ENCODE results near the gene IPO13.

The IPO13 gene

DNA sequence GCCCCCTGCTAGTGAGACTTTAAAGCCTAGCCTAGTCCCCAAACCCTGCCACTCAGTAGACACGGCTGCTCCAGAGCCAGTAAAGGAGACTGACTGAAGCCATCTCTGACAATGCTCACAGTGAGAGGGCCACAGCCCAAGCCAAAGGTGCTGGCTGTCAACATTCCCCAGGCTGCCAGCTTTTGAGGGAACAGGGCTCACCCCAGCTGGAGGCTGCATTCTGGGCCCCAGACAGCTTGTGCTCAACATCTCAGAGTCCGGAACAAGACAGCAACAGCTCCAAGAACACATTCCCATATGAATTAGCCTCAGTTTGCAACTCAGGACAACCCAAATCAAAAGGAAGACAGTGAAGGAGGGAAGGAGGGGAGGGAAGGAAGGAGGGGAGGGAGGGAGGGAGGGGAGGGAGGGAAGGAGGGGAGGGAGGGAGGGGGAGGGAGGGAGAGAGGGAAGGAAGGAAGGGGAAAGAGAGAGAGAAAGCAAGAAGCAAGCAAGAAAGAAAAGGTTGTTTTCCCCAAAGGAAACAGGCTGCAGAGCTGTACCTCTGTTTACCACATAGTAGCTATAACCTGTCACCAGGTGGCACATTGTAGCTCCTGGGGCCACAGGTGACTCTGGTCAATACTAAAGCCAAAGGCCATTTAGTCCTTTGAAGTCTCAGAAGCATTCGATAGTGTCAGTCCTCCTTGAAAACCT, 7.7 kb upstream of the IPO13 start:
- H3K4me3 ChIP-seq (ENCODE audit: low read depth, low read length) = no peak overlapping the region
- peaks cover 29% of the 10 kb centered on the region for H3K4me1 ChIP-seq (ENCODE audit: control insufficient read depth, insufficient read depth, low read length)
- H3K9ac ChIP-seq (ENCODE audit: low read depth, low read length) = no peak overlapping the region
- H3K9me3 ChIP-seq (ENCODE audit: control insufficient read depth, insufficient read depth, low read length) = no peaks in the 10 kb centered on the region
- peaks cover 7% of the 10 kb centered on the region; the same call in 1 of the 2 replicates for H3K36me3 ChIP-seq (ENCODE audit: control insufficient read depth, insufficient read depth, low read length)
- H3K27me3 ChIP-seq (ENCODE audit: control insufficient read depth, insufficient read depth, low read length) = no peaks in the 10 kb centered on the region
- no peak overlapping the region for H3K27ac ChIP-seq (ENCODE audit: low read depth, low read length)

DNA sequence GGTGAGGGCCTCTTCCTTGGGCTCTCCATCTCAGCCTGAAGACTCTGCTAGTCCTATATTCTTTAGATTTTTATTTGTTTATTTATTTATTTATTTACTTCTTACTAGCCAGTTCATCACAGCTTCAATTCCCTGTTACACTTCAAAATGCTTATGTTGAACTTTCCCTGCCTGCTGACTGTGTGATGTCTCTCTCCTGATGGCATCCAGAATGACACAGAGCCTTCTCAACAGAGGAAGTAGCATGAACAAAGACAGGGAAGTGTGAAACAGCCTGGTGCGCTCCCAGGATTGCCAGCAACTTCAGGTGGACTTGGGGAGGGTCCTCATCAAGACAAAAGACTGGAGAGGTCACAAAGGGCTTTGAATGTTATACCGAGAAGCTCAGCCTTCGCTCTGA, 4.3 kb upstream of the IPO13 start:
- Histone ChIP-seq H3K27ac (ENCODE audit: low read depth, low read length) (no peak overlapping the region), H3K27me3 (ENCODE audit: control insufficient read depth, insufficient read depth, low read length) (no peaks in the 10 kb centered on the region), H3K9me3 (ENCODE audit: control insufficient read depth, insufficient read depth, low read length) (no peaks in the 10 kb centered on the region), H3K36me3 (ENCODE audit: control insufficient read depth, insufficient read depth, low read length) (peaks cover 5% of the 10 kb centered on the region; the same call in 1 of the 2 replicates), H3K9ac (ENCODE audit: low read depth, low read length) (no peak overlapping the region), H3K4me3 (ENCODE audit: low read depth, low read length) (no peak overlapping the region), H3K4me1 (ENCODE audit: control insufficient read depth, insufficient read depth, low read length) (peaks cover 18% of the 10 kb centered on the region)

DNA sequence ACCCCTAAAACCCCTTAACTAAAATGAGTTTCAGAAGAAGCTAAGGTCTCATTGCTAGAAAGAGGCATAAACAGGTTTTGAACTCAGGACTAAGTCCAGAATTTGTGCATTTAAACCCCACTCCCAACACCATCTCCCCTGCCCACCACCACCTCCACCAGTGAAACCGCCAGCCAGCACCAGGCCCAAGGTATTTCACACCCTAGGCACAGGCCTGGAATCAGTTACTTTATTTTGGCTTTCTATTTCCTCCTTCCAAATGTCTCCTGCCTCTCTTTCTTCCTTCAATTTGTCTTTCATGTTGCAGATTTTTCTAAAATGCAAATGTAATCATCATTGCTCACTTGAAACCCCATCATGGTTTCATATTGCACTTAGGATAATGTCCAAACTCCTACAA, 1.9 kb upstream of the IPO13 start:
- H3K27me3 ChIP-seq (ENCODE audit: control insufficient read depth, insufficient read depth, low read length) = no peaks in the 10 kb centered on the region
- H3K27ac ChIP-seq (ENCODE audit: low read depth, low read length) = no peak overlapping the region
- no peak overlapping the region for H3K4me3 ChIP-seq (ENCODE audit: low read depth, low read length)
- peaks cover 2% of the 10 kb centered on the region; the same call in 1 of the 2 replicates for H3K36me3 ChIP-seq (ENCODE audit: control insufficient read depth, insufficient read depth, low read length)
- no peak overlapping the region for H3K9ac ChIP-seq (ENCODE audit: low read depth, low read length)
- no peaks in the 10 kb centered on the region for H3K9me3 ChIP-seq (ENCODE audit: control insufficient read depth, insufficient read depth, low read length)
- peaks cover 20% of the 10 kb centered on the region for H3K4me1 ChIP-seq (ENCODE audit: control insufficient read depth, insufficient read depth, low read length)

DNA sequence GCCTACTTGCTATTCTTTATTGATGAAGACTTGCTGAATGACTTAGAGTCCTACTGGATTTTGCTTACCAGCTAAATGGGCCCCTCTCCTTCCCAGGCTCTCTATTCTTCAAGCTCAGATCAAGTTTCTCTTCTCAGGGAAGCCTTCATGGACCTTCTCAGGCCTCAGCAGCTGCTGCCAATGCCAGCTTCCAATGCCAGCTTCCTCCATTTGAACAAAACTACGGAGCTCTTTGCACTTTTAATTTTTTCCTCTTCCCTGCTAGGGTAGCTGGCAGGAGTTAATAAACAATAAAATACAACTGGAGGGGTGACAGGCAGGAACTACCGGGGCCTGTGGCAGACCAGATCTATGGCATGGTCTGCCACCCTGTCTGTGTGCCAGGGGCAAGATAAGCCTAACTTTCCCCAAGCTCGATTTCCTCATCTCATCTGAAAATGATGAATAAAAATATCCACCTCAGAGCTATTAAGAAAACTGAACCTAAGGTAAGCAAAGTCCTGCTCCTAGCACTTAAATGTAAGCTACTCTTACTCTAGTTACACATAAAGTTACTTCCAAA, 995 bp upstream of the IPO13 start:
- peak overlapping the region; percentile 87 for H3K4me3 ChIP-seq (ENCODE audit: low read depth, low read length)
- peak overlapping the region; percentile 52 for H3K27ac ChIP-seq (ENCODE audit: low read depth, low read length)
- H3K9ac ChIP-seq (ENCODE audit: low read depth, low read length) = no peak overlapping the region
- peaks cover 11% of the 10 kb centered on the region; the same call in 1 of the 2 replicates for H3K36me3 ChIP-seq (ENCODE audit: control insufficient read depth, insufficient read depth, low read length)
- H3K27me3 ChIP-seq (ENCODE audit: control insufficient read depth, insufficient read depth, low read length) = no peaks in the 10 kb centered on the region
- H3K9me3 ChIP-seq (ENCODE audit: control insufficient read depth, insufficient read depth, low read length) = no peaks in the 10 kb centered on the region
- peaks cover 20% of the 10 kb centered on the region for H3K4me1 ChIP-seq (ENCODE audit: control insufficient read depth, insufficient read depth, low read length)

DNA sequence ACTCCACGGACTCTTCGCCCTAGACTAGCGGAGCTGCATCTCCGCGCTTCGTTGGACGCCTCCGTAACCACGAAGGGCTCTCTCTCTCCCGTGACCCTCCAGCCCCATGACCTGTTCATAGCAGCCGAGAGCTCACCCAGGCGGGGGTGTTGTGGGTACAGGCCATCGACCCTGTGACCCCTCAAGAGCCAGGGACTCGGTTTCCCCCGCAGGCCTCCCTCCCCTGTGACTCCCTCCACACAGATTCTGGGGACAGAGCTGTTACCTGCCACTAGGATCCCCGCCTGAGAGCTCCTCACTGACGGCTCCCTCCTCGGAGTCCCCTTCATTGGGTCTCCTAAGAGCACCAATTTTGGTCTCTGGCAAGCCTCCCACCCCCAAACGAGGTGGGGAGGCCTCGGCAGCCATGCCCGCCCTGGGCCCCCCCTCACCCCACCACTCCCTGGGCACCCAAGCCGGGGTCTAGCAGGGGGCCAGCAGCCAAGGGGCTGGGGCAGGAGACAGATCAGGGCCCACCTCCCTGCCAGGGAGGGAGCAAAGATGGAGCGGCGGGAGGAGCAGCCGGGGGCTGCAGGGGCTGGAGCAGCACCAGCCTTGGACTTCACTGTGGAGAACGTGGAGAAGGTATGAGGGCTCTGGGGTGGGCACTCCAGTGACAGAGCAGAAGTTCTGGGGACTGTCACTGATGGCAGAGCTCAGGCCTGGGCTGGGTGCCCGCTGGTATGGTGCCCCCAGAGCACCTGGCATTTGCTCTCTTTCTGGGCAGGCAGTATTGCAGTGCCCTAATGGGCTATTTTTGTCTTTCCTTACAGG, 517 bp downstream of the IPO13 start:
- Histone ChIP-seq H3K27me3 (ENCODE audit: control insufficient read depth, insufficient read depth, low read length) (no peaks in the 10 kb centered on the region), H3K9ac (ENCODE audit: low read depth, low read length) (peak overlapping the region; percentile 97), H3K4me1 (ENCODE audit: control insufficient read depth, insufficient read depth, low read length) (peaks cover 20% of the 10 kb centered on the region), H3K36me3 (ENCODE audit: control insufficient read depth, insufficient read depth, low read length) (peaks cover 11% of the 10 kb centered on the region; the same call in 1 of the 2 replicates), H3K9me3 (ENCODE audit: control insufficient read depth, insufficient read depth, low read length) (no peaks in the 10 kb centered on the region), H3K4me3 (ENCODE audit: low read depth, low read length) (peak overlapping the region; percentile 87), H3K27ac (ENCODE audit: low read depth, low read length) (peak overlapping the region; percentile 97)

DNA sequence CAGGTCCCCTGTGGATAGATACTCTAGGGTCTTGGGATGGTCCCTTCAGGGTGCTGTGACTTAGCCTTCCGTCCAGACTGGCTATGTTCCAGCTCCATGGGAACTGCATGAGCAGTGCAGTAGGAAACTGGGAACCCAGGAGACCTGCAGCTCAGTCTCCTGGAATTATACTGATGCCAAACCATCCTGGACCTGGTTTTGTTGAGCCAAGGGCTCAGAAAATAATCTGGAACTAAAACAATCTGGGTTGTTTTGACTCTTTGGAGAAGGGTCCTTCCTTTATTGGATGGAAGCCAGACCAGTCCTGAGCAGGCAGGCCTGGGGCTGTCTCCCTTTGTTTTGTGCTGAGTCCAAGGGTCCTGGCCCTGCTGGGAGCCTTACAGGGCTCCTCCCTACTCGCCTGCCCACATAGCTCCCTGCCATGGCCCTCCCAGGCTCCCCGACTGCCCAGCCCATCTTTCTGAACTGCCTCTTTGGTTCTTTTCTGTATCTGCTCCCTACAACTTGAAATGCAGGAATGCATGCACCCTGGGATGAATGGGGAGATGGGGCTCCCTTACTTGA, 1.2 kb downstream of the IPO13 start:
- Histone ChIP-seq H3K9ac (ENCODE audit: low read depth, low read length) (no peak overlapping the region), H3K4me1 (ENCODE audit: control insufficient read depth, insufficient read depth, low read length) (peaks cover 17% of the 10 kb centered on the region), H3K36me3 (ENCODE audit: control insufficient read depth, insufficient read depth, low read length) (peaks cover 11% of the 10 kb centered on the region; the same call in 1 of the 2 replicates), H3K27me3 (ENCODE audit: control insufficient read depth, insufficient read depth, low read length) (no peaks in the 10 kb centered on the region), H3K27ac (ENCODE audit: low read depth, low read length) (no peak overlapping the region), H3K4me3 (ENCODE audit: low read depth, low read length) (peak overlapping the region; percentile 87; the same call in 1 of the 2 replicates), H3K9me3 (ENCODE audit: control insufficient read depth, insufficient read depth, low read length) (no peaks in the 10 kb centered on the region)

DNA sequence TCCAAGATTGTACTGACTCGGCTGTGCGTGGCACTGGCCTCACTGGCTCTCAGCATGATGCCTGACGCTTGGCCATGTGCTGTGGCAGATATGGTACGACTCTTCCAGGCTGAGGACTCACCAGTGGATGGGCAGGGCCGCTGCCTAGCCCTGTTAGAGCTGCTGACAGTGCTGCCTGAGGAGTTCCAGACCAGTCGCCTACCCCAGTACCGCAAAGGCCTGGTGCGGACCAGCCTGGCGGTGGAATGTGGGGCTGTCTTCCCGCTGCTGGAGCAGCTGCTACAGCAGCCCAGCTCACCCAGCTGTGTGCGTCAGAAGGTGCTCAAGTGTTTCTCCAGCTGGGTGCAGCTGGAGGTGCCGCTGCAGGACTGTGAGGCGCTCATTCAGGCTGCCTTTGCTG, 2.9 kb downstream of the IPO13 start:
- Histone ChIP-seq H3K27ac (ENCODE audit: low read depth, low read length) (no peak overlapping the region), H3K36me3 (ENCODE audit: control insufficient read depth, insufficient read depth, low read length) (peaks cover 11% of the 10 kb centered on the region; the same call in 1 of the 2 replicates), H3K4me3 (ENCODE audit: low read depth, low read length) (no peak overlapping the region), H3K9me3 (ENCODE audit: control insufficient read depth, insufficient read depth, low read length) (no peaks in the 10 kb centered on the region), H3K27me3 (ENCODE audit: control insufficient read depth, insufficient read depth, low read length) (no peaks in the 10 kb centered on the region), H3K9ac (ENCODE audit: low read depth, low read length) (no peak overlapping the region), H3K4me1 (ENCODE audit: control insufficient read depth, insufficient read depth, low read length) (peaks cover 18% of the 10 kb centered on the region)

DNA sequence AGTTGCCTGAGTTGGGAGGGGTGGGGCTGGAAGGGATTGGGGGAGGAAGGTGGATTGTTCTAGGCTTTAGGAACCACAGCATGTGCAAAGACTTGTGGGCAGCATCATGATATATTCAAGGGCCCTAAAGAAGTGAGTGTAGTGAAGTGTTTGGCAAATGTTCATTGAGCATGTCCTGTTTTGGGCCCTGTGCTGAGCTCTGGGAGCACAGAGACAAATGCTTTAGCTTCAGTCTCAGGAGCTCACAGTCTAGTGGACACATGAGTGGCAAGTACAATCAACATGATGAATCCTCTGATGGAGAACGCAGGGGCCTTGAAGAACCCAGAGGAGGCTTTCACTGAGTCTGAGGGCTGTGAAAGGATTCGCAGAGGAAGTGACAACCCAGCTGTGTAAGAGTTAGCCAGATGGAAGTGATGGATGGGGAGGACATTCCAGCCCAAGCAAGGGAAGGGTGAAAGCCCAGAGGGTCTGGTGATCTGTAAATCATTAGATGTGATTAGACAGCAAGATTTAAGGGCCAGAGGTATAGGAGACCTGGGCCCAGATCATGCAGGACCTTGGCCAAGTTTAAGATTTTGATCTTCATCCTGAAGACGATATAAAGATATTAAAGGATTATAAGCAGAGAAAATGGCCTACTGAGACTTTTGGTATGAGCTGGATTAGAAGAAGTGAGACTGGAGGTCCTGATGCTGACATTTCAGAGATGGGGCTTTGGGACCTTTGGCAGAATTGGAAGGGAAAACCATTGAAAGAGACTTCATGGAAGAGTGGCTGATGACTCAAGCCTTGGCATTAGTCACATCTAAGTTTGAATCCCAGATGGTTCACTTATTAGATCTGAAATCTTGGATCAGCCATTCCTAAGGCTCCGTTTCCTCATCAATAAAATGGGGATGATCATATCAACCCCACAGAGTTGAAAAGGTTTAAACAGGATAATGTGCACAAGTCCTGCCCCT, 4.6 kb downstream of the IPO13 start:
- Histone ChIP-seq H3K4me1 (ENCODE audit: control insufficient read depth, insufficient read depth, low read length) (peaks cover 13% of the 10 kb centered on the region), H3K9ac (ENCODE audit: low read depth, low read length) (no peak overlapping the region), H3K27ac (ENCODE audit: low read depth, low read length) (no peak overlapping the region), H3K27me3 (ENCODE audit: control insufficient read depth, insufficient read depth, low read length) (no peaks in the 10 kb centered on the region), H3K9me3 (ENCODE audit: control insufficient read depth, insufficient read depth, low read length) (no peaks in the 10 kb centered on the region), H3K4me3 (ENCODE audit: low read depth, low read length) (no peak overlapping the region), H3K36me3 (ENCODE audit: control insufficient read depth, insufficient read depth, low read length) (peaks cover 11% of the 10 kb centered on the region; the same call in 1 of the 2 replicates)

DNA sequence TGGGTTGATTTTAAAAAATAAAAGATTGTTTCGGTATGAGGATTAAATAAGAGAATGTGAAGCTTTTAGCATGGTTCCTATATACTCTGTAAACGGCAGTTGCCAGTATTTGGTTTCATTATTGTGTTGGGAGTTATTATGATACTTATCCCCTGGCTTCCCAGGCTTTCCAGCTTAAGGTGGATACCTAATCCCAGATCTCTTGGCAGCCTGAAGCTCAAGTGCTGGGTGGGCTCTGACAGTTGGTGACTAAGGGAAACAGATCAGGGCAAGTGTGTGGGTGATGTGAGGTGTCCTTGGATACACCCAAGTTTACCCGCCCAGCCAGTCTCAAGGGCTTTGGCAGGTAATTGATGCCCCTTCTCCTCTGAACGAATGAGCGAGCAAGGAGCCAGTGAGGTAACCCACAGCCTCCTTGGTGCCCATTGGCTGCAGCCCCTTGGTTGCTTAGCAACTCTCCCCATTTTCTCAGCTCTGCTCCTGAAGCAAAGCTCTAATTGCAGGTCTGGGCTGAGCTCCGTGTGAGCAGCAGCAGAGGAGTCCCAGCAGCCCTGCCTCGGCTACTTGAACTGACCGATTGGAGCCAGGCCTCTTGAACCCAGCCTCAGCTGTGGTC, 6.1 kb downstream of the IPO13 start:
- H3K36me3 ChIP-seq (ENCODE audit: control insufficient read depth, insufficient read depth, low read length) = peaks cover 18% of the 10 kb centered on the region
- no peak overlapping the region for H3K27ac ChIP-seq (ENCODE audit: low read depth, low read length)
- no peak overlapping the region for H3K9ac ChIP-seq (ENCODE audit: low read depth, low read length)
- H3K27me3 ChIP-seq (ENCODE audit: control insufficient read depth, insufficient read depth, low read length) = no peaks in the 10 kb centered on the region
- peaks cover 9% of the 10 kb centered on the region for H3K4me1 ChIP-seq (ENCODE audit: control insufficient read depth, insufficient read depth, low read length)
- H3K9me3 ChIP-seq (ENCODE audit: control insufficient read depth, insufficient read depth, low read length) = no peaks in the 10 kb centered on the region
- H3K4me3 ChIP-seq (ENCODE audit: low read depth, low read length) = no peak overlapping the region

DNA sequence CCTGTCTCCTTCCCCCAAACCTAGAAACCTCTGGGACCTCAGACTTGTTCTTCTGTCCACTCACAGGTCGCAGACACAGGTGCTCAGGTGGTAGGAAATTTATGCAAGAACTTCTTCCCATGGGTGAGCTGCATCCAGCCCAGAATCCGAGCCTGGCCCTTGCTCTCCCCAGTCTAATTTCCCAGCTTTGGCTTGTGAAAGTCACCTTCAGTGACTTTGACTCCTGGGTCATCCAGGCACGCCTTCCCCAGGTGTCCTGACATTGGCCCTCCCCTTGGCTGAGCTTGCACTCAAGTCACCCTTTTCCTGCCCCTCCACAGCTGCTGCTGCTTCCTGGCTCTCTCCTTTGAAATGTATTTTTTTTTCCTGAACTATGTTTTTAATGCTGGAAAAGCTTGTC, 6.6 kb downstream of the IPO13 start:
- Histone ChIP-seq H3K9ac (ENCODE audit: low read depth, low read length) (no peak overlapping the region), H3K27ac (ENCODE audit: low read depth, low read length) (no peak overlapping the region), H3K27me3 (ENCODE audit: control insufficient read depth, insufficient read depth, low read length) (no peaks in the 10 kb centered on the region), H3K4me1 (ENCODE audit: control insufficient read depth, insufficient read depth, low read length) (peaks cover 4% of the 10 kb centered on the region), H3K4me3 (ENCODE audit: low read depth, low read length) (no peak overlapping the region), H3K9me3 (ENCODE audit: control insufficient read depth, insufficient read depth, low read length) (no peaks in the 10 kb centered on the region), H3K36me3 (ENCODE audit: control insufficient read depth, insufficient read depth, low read length) (peaks cover 22% of the 10 kb centered on the region)

All from HUES48 (cell line).